H1 (cell line): Measurements from ENCODE around the gene OXA1L. TPM values are rescaled to one million over a fixed set of nuclear protein-coding genes. Genes with fewer than 3 reads are reported as not detected.

Experiments used
- ZNF274 ChIP-seq: IDR thresholded peaks from 2 replicates; pipeline ENCODE4 v1.7.0; 2012; ENCODE audit warnings: low read length, borderline replicate concordance; ENCODE audit errors: extremely low read depth
- polyA plus RNA-seq, 7 experiments: library from polyadenylated mRNA; depleted of rRNA in 3 of 7; stranded (reverse) in 5 of 7; unstranded in 2 of 7; fragments of >200 nt in 5 of 7; fragments of 200-250 nt in 2 of 7; gene quantifications; 1 replicate in 5 of 7; 2 replicates in 1 of 7; 4 replicates in 1 of 7; pipeline versions ENCODE4 v1.2.1 to v1.2.3, GENCODE V29; 2011 to 2013; ENCODE audit warnings: missing spikeins in 2 of 7, mixed read lengths in 2 of 7
- total RNA-seq: library from RNA; stranded (reverse); fragmentation: NEBNext Ultra II Directional; extraction: Animal tissue kit (Norgen Biotek cat#: 25700); gene quantifications from 2 replicates; pipeline ENCODE4 v1.2.1, GENCODE V29; 2021

The OXA1L gene
- total and polyA plus RNA-seq, 2 of the 8 experiments (the other 6 are each of a cell fraction or from before 2014, with no cell fraction given): 125 to 199 TPM

DNA sequence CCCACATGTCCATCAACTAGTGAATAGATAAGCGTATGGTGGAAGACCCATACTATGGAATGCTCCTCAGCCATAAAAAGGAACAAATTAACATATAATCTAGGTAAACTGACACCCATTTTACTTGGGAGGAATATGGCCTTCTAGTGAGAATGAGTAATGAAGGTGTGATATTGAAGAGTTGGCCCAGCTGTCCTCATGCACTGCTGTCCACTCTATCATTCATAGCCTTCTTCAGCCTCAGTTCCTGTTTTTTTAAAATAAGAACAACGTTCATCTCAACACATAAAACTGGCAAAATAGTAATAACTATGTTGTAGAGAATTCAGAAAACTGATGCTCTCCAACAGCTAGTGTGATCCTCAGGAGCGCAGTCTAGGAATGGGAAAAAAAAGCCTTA lies 26.5 kb upstream of the OXA1L start (continued):
- TF ChIP-seq ZNF274: no peak
